ENCODE measurements around the gene ASCL2.
"Not testable (repeated sequence)": the region's sequence is repeated elsewhere in the genome, so short reads cannot be mapped to it uniquely, and the experiment has no call there.

Gene ASCL2

DNA sequence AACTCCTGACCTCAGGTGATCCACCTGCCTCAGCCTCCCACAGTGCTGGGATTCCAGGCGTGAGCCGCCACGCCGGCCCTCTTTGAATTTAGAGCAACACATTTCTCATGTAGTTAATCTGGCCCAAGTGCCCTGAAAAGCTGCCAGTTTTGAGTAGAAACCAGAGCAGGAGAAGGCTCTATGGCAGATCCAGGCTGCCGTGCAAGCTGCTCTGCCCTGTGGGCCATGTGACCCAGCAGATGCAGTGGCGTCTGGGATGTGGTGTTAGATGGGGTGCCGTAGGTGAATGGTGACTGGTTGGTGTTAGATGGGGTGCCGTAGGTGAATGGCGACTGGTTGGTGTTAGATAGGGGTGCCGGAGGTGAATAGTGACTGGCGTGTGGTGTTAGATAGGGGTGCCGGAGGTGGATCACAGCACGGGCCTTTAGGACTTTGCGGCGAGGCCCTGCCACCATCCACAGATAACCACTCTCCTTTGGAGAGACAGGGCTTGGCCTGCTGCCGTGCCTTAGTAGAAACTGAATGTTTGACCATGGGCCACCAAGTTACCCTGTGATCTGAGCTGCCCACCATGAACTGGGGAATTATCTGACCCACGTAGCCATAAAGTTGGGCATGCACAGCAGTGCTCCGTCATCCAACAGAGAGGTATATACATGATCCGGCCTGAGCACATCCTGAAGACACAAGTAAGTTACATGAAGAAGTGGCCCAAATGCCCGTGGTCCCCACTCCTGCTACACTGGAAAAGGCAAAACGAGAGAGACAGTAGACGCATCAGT is 32.7 kb downstream of the ASCL2 start:
- no peak for DNase-seq (ENCODE audit: low read depth in 2 of 2, low spot score in 1 of 2)

DNA sequence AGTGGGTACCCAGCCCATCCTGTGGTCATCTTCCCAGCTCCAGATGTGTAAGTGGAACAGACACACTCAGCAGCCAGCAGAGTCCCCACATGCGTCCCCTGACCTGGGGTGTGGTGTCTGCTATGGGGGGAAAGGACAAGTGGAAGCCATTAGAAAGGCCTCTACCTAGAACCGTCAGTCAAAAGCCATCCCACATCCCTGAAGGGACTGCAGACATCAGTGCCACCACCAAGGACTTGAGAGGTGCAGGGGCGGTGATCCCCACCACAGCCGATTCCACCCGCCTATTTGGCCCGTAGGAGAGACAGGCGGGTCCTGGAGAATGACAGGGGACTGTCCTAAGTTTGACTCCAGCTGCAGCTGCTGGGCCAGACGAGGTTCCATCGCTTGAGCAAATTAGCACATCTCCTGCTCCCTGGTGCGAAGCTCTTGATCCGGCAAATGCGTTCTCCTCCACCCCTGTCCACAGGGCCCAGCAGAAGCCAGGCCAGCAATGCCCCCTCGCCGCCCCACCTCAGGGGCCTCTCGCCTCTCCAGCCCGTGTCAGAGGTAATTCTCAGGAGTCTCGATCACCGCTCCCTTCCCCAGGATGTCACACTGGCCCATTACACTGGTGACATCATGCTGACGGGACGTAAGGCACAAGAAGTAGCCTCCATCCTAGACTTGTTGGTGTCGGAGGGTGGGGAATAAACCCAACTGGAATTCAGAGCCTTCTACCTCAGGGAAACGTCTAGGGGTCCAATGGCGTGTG is 33.8 kb downstream of the ASCL2 start:
- not testable (repeated sequence) for DNase-seq (ENCODE audit: low read depth in 2 of 2, low spot score in 1 of 2)

DNA sequence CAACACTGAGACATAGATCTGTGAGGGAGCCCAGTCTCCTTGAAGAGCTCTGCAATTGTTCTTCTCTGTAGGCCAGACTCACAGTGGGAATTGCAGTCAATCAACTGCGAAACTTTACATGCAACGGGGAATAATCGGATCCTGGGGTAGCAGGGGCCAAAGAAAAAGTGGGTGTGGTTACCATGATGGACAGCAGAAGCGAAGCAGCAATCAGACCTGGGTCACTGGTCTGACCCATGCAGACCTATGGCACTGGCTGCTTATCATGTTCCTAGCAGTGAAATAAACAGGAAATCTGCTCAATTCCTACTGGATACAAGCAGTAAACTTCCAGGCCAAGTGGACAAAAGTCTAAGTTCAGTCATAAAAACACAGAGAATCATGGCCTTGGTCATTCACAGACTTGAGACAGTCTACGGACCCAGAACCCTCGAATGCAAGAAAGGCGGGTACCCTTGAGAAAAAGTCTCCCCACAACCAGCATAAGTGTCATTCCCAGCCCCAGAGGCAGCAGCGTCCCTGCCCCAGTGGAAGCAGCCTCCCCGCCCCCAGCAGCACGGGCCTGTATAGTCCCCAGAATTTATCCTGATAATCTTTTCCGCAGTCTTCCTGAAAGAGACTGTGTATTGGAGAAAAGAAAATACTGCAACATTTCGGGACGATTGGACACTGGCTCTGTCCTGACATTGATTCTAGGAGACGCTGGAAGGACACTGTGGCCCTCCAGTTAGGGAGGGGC is 34.6 kb downstream of the ASCL2 start:
- no peak for DNase-seq (ENCODE audit: low read depth in 2 of 2, low spot score in 1 of 2)

DNA sequence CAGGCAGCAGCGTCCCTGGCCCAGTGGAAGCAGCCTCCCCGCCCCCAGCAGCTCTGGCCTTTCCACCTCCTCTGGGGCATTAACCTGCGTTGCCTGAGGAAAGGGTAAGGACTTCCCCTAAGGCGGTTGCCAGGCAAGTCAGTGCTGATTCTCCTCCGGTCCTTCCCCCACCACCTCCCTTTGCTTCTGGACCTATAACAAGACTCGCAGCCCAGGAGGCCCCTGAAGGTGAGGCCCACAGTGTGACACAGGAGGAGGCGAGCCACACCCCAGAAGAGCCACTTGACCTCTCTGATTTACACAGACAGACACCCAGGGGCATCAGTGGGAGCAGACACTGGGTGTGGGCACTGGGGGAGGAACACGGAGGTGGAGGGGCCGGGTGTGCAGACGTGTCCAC is 35.4 kb downstream of the ASCL2 start:
- DNase-seq (ENCODE audit: low read depth in 2 of 2, low spot score in 1 of 2), result no peak

DNA sequence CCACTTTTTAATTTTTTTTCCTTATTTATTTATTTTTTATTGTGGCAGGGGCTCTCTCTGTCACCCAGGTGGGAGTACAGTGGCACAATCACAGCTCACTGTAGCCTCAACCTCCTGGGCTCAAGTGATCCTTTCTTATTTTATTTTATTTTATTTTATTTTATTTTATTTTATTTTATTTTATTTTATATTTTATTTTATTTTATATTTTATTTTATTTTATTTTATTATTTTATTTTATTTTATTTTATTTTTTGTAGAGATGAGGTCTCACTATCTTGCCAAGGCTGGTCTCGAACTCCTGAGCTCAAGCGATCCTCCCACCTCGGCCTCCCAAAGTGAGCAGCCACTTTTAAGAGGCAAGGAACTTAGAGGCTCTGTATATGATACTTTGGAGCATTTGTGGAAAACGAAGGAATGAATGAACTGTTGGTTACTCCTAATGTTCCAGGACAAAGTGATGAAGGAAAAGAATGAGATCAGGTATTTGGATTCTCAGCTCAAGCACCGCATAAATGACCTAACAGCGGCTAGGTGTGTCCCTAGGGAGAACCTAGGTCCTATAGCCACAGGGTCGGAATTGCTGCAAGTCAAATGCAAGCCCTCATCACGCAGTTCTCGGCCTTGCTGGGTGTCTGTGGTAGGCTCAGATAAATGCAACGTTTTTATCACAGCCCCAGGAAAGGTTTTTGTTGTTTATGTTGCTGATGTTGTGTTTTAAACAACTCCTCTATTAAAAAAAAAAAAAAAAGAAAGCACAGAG is 36.5 kb downstream of the ASCL2 start:
- DNase-seq (ENCODE audit: low read depth in 2 of 2, low spot score in 1 of 2), result no peak

DNA sequence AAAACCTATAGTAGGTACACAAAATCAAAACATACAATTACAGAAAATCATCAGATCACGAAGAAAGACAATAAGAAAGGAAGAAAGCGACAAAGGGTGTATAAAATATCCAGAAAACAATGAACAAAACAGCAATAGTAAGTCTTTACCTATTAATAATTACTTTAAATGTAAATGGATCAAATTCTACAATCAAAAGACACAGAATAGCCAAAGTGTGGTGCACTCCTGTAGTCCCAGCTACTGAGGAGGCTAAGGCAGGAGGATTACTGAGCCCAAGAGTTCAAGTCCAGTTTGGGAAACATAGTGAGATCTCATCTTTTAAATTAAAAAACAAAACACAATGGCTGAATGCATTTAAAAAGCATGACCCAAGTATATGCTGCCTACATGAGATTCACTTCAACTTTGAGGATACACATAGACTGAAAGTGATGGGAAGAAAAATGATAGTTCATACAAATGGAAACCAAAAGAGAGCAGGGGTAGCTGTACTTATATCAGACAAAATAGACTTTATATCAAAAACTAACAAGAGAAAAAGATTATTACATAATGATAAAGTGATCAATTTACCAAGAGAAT is 40.6 kb downstream of the ASCL2 start:
- DNase-seq (ENCODE audit: low read depth in 2 of 2, low spot score in 1 of 2), result no peak

DNA sequence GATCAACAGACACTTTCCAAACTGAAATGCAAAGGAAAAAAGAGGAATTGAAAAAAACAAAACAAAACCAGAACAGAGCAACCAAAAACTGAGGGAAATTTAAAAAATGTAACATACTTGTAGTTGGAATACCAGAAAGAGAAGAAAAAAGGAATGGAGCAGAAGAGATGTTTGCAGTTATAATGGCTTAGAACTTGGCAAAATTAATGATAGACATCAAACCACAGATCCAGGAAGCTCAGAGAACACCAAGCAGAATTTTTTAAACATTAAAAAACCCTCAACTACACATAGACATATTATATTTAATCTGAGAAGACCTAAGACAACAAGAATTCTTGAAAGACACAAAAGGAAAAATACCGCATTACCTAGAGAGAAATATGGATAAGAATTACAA is 46.1 kb downstream of the ASCL2 start:
- no peak for DNase-seq (ENCODE audit: low read depth in 2 of 2, low spot score in 1 of 2)

DNA sequence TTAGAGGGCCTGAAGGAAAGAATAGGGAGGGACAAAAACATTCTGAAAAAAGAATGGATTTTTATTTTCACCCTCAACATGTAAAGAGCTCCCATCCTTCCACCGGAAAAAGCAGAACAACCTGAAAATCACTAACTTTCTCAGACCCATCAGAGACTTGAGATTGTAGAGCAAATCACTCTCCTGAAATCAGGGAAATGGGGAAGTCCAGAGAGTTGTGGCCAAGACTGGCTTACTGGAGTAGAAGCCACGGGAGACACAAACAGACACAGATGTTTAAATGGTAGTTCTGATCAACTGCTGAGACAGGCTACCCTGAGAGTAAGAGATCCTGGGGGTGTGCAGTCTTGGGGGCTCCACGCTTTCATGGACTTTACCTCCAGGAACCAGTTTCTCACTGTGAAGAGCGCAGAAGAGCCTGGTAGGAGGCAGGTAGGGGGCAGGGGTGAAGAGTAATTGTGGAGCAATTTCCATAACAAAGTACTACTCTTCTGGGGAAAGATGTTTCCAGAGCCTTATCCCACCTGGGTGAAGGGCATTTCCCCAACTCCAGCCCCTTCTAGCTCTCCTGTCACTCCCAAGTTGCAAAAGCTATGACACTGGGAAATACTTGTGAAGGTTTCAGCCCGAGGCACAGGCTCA is 47.1 kb downstream of the ASCL2 start:
- no peak for DNase-seq (ENCODE audit: low read depth in 2 of 2, low spot score in 1 of 2)

DNA sequence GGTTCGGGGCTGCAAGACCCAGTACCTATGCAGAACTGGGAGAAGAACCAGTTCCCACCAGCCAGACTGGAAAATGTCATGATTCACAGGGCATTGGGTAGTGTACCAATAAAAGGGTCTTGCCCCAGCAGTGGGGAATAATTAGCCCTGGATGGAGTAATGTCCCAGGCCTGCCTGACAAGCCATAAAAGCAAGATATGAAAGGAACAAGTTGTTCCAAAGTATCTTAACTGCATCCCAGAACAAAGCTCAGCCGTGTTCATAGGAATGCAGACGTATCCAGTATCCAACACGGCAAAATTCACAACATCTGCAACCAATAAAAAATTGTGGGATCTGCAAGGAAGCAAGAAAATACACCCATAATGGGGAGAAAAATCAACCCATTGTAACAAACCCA is 47.9 kb downstream of the ASCL2 start:
- no peak for DNase-seq (ENCODE audit: low read depth in 2 of 2, low spot score in 1 of 2)

DNA sequence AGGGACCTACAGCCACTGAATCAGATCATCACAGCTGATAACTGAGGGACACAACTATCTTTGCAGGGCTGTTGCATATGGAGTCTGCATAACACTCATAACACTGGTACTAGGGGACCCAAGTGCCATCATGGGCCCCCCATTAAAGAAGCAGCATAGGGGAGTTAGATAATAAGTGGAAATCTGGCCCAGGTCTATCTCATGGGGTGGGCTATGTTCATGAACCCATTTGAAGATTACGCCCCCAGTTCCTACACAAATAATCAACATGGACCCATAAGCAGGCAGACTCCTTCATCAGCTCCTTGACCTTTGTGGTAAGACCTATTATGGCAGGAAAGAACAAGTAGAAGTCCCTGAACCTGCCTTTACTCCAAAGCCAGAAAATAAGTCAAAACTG is 48.8 kb downstream of the ASCL2 start:
- no peak for DNase-seq (ENCODE audit: low read depth in 2 of 2, low spot score in 1 of 2)

DNA sequence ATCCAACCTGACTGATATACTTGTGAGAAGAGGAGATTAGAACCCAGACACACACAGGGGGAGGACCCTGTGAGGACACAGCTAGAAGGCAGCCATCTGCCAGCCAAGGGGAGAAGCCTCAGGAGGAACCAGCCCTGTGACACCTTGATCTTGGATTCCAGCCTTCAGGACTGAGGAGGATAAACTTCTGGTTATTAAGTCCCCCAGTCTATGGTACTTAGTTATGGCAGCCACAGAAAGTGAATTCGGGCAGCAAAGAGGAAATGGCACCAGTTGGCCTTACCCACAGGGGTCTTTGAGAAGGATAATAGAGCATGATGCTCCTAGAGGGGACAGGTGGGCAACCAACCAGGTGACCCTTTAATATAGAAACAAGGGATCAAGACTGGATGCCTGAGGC is 49.4 kb downstream of the ASCL2 start:
- DNase-seq (ENCODE audit: low read depth in 2 of 2, low spot score in 1 of 2), result no peak

DNA sequence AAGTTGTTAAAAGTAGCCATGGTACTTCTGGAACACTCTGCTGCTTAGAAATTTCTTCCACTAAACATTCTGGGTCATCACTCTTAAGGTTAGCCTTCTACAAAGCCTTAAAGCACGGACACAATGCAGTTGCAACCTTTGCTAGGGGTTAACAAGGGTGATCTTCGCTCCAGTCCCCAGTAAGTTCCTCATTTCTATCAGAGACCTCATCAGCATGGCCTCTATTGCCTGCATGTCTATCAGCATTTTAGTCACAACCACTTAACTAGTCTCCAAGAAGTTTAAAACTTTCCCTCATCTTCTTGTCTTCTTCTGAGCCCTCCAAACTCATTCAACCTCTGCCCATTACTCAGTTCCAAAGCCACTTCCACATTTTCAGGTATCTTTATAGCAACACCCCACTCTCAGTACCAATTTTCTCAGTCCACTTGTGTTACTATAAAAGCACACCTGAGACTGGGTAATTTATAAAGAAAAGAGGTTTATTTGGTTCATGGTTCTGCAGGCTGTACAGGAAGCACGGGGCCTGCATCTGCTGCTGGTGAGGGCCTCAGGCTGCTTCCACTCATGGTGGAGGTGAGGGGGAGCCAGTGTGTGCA is 50.1 kb downstream of the ASCL2 start:
- DNase-seq (ENCODE audit: low read depth in 2 of 2, low spot score in 1 of 2), result no peak

DNA sequence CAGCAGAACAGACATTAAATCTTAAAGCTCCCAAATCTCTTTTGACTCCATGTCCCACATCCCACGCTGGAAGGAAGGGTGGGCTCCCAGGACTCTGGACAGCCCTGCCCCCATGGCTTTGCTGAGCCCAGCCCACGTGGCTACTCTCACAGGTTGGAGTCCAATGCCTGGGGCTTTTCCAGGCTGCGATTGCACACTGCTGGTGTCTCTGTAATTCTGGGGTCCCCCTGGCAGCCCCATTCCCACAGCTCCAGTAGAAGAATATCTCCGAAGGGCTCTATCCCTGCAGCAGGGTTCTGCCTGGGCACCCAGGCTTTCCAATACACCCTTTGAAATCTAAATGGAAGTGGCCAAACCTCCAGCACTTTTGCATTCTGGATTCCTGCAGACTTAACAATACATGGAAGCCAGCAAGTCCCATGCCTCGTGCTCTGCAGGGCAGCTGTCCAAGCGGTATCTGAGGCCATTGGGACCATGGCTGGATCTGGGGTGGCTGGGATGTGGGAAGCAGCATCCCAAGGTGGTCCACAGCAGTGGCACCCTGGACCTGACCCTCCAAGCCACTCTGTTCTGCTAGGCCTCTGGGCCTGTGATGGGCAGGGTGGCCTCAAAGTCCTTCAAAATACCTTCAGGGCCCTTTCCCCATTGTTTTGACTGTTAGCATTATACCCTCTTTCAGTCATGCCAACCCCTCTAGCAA is 50.9 kb downstream of the ASCL2 start:
- no peak for DNase-seq (ENCODE audit: low read depth in 2 of 2, low spot score in 1 of 2)

All from stimulated activated CD8-positive, alpha-beta memory T cell treated with anti-CD3 and anti-CD28 coated beads, Interleukin-4, amount 100 ng/mL, for 4 hours (primary cell).